PFSK-1 (cell line): ENCODE results near the gene CFAP70.

ENCODE experiments used
- FOXP2 ChIP-seq: optimal IDR thresholded peaks from 2 replicates; pipeline ENCODE3; 2011; ENCODE audit warnings: borderline replicate concordance, control low read depth, inconsistent platforms; ENCODE audit not compliant: insufficient read depth; ENCODE audit errors: extremely low read length, extremely low read depth
- POLR2AphosphoS5 ChIP-seq: IDR thresholded peaks from 2 replicates; pipeline ENCODE4 v1.6.1; 2012; ENCODE audit warnings: low read depth, mild to moderate bottlenecking, control low read depth, low read length, moderate library complexity
- REST ChIP-seq, 2 experiments: IDR thresholded peaks; 2 replicates each; pipeline versions ENCODE4 v1.6.1 to v1.8.0; 2011 to 2012; ENCODE audit warnings: low read depth in 2 of 2, low read length in 2 of 2, control low read depth in 1 of 2, inconsistent platforms in 1 of 2, mild to moderate bottlenecking in 1 of 2, moderate library complexity in 1 of 2; ENCODE audit not compliant: insufficient read depth in 1 of 2
- SIN3A ChIP-seq: IDR thresholded peaks from 2 replicates; pipeline ENCODE4 v1.6.1; 2012; ENCODE audit warnings: mild to moderate bottlenecking, low read length, moderate library complexity, borderline replicate concordance; ENCODE audit not compliant: insufficient read depth
- TAF1 ChIP-seq: IDR thresholded peaks from 2 replicates; pipeline ENCODE4 v1.6.1; 2012; ENCODE audit warnings: low read length, control low read depth, borderline replicate concordance; ENCODE audit not compliant: insufficient read depth

CFAP70 gene

GRCh38 chr10:73404690-73405089 lies 46.0 kb upstream of the CFAP70 start:
- no peak for TF ChIP-seq TAF1
- no peak for TF ChIP-seq REST (IDR thresholded peaks at IDR 0.05; ENCODE audit: insufficient read depth in 1 of 2, low read depth in 2 of 2, low read length in 2 of 2)
- no peak for TF ChIP-seq FOXP2
- no peak for TF ChIP-seq POLR2AphosphoS5
- no peak for TF ChIP-seq SIN3A

- no peak for TF ChIP-seq POLR2AphosphoS5
- no peak for TF ChIP-seq FOXP2
- no peak for TF ChIP-seq SIN3A
- no peak for TF ChIP-seq TAF1
- TF ChIP-seq REST (IDR thresholded peaks at IDR 0.05; ENCODE audit: insufficient read depth in 1 of 2, low read depth in 2 of 2, low read length in 2 of 2) = no peak
Measured at GRCh38 chr10:73401636-73402035, 43.0 kb upstream of the CFAP70 start.

GRCh38 chr10:73399063-73399462 lies 40.4 kb upstream of the CFAP70 start:
- TF ChIP-seq POLR2AphosphoS5 = no peak
- TF ChIP-seq TAF1 = no peak
- TF ChIP-seq REST (IDR thresholded peaks at IDR 0.05; ENCODE audit: insufficient read depth in 1 of 2, low read depth in 2 of 2, low read length in 2 of 2) = no peak
- TF ChIP-seq FOXP2 = no peak
- no peak for TF ChIP-seq SIN3A

GRCh38 chr10:73398024-73398423 lies 39.4 kb upstream of the CFAP70 start:
- TF ChIP-seq POLR2AphosphoS5 (no peak), REST (IDR thresholded peaks at IDR 0.05; ENCODE audit: insufficient read depth in 1 of 2, low read depth in 2 of 2, low read length in 2 of 2) (no peak), SIN3A (no peak), FOXP2 (no peak), TAF1 (no peak)

- TF ChIP-seq POLR2AphosphoS5 = no peak
- no peak for TF ChIP-seq FOXP2
- TF ChIP-seq SIN3A = no peak
- no peak for TF ChIP-seq REST (IDR thresholded peaks at IDR 0.05; ENCODE audit: insufficient read depth in 1 of 2, low read depth in 2 of 2, low read length in 2 of 2)
- TF ChIP-seq TAF1 = no peak
Measured at GRCh38 chr10:73388228-73388627, 29.6 kb upstream of the CFAP70 start.
